ENCODE results near the gene AREL1. TPM values are rescaled to one million over a fixed set of nuclear protein-coding genes. Genes with fewer than 3 reads are reported as not detected.
A peak's percentile ranks its signal among the peaks of the same experiment; 100 is the strongest.

AREL1 gene
- total RNA-seq, 1 donor from 2014 or later = 55.1 TPM

- H3K27me3 Mint-ChIP-seq = no peaks in the 10 kb centered on the region
- H3K4me3 Mint-ChIP-seq (ENCODE audit: low read depth) = no peak overlapping the region
- DNase-seq (ENCODE audit: low spot score, unreplicated experiment) = no peak
- peaks cover 3% of the 10 kb centered on the region for H3K36me3 Mint-ChIP-seq (ENCODE audit: insufficient read depth)
- TF ChIP-seq CTCF (IDR thresholded peaks at IDR 0.05; ENCODE audit: unreplicated experiment) = no peak
- no peak overlapping the region for H3K27ac Mint-ChIP-seq
- H3K9me3 Mint-ChIP-seq (ENCODE audit: low read depth) = peaks cover 5% of the 10 kb centered on the region
- H3K4me1 Mint-ChIP-seq (ENCODE audit: low read depth) = no peaks in the 10 kb centered on the region
Observed at GRCh38 chr14:74747237-74747636, 34.4 kb upstream of the AREL1 start.

GRCh38 chr14:74739293-74740030, 26.6 kb upstream of the AREL1 start:
- H3K9me3 Mint-ChIP-seq (ENCODE audit: low read depth) = no peaks in the 10 kb centered on the region
- peaks cover 13% of the 10 kb centered on the region for H3K4me1 Mint-ChIP-seq (ENCODE audit: low read depth)
- H3K27me3 Mint-ChIP-seq = no peaks in the 10 kb centered on the region
- TF ChIP-seq CTCF (IDR thresholded peaks at IDR 0.05; ENCODE audit: unreplicated experiment) = no peak
- DNase-seq (ENCODE audit: low spot score, unreplicated experiment) = no peak
- H3K27ac Mint-ChIP-seq = no peak overlapping the region
- peaks cover 11% of the 10 kb centered on the region for H3K36me3 Mint-ChIP-seq (ENCODE audit: insufficient read depth)
- no peak overlapping the region for H3K4me3 Mint-ChIP-seq (ENCODE audit: low read depth)

GRCh38 chr14:74737753-74738325, 25.0 kb upstream of the AREL1 start:
- Mint-ChIP-seq H3K9me3 (ENCODE audit: low read depth) (no peaks in the 10 kb centered on the region), H3K27ac (no peak overlapping the region), H3K27me3 (no peaks in the 10 kb centered on the region), H3K4me1 (ENCODE audit: low read depth) (peaks cover 18% of the 10 kb centered on the region), H3K36me3 (ENCODE audit: insufficient read depth) (peaks cover 9% of the 10 kb centered on the region), H3K4me3 (ENCODE audit: low read depth) (no peak overlapping the region)
- TF ChIP-seq CTCF (IDR thresholded peaks at IDR 0.05; ENCODE audit: unreplicated experiment) = no peak
- no peak for DNase-seq (ENCODE audit: low spot score, unreplicated experiment)

- H3K27ac Mint-ChIP-seq = peak overlapping the region; percentile 88
- no peak for TF ChIP-seq CTCF (IDR thresholded peaks at IDR 0.05; ENCODE audit: unreplicated experiment)
- peak overlapping the region; percentile 56 for H3K4me3 Mint-ChIP-seq (ENCODE audit: low read depth)
- peaks cover 12% of the 10 kb centered on the region for H3K36me3 Mint-ChIP-seq (ENCODE audit: insufficient read depth)
- no peak for DNase-seq (ENCODE audit: low spot score, unreplicated experiment)
- peaks cover 18% of the 10 kb centered on the region for H3K4me1 Mint-ChIP-seq (ENCODE audit: low read depth)
- H3K9me3 Mint-ChIP-seq (ENCODE audit: low read depth) = no peaks in the 10 kb centered on the region
- no peaks in the 10 kb centered on the region for H3K27me3 Mint-ChIP-seq
Observed at GRCh38 chr14:74735125-74735524, 22.2 kb upstream of the AREL1 start.

GRCh38 chr14:74733221-74733620, 20.3 kb upstream of the AREL1 start:
- no peak for TF ChIP-seq CTCF (IDR thresholded peaks at IDR 0.05; ENCODE audit: unreplicated experiment)

More at GRCh38 chr14:74733221-74733620, 20.3 kb upstream of the AREL1 start:
- Mint-ChIP-seq H3K36me3 (ENCODE audit: insufficient read depth) (peaks cover 10% of the 10 kb centered on the region), H3K4me1 (ENCODE audit: low read depth) (peaks cover 18% of the 10 kb centered on the region), H3K27me3 (no peaks in the 10 kb centered on the region), H3K4me3 (ENCODE audit: low read depth) (no peak overlapping the region), H3K27ac (no peak overlapping the region), H3K9me3 (ENCODE audit: low read depth) (no peaks in the 10 kb centered on the region)
- no peak for DNase-seq (ENCODE audit: low spot score, unreplicated experiment)
